H7 (cell line): ENCODE results near the gene SIGLEC9. TPM values are rescaled to one million over a fixed set of nuclear protein-coding genes. Genes with fewer than 3 reads are reported as not detected.

ENCODE experiments used
- total RNA-seq: library from RNA; depleted of rRNA; stranded (reverse); fragments of >200 nt; shearing (Covaris generic); gene quantifications from 2 replicates; pipeline ENCODE4 v1.2.3, GENCODE V29; 2014; rRNA removed

The SIGLEC9 gene
- total RNA-seq, 1 experiment from 2014 or later = not detected

Other genes with a start within 250 kb of the SIGLEC9 start
- not detected in 2 replicates for gene KLK4, start 213.5 kb upstream of the SIGLEC9 start, total RNA-seq
- 1.7 TPM in 1 of 2 replicates, not detected in the other for gene KLK5, start 171.9 kb upstream of the SIGLEC9 start, total RNA-seq
- gene KLK6, start 155.3 kb upstream of the SIGLEC9 start, total RNA-seq = 0.38 and 0.74 TPM in 2 replicates
- gene KLK7, start 141.0 kb upstream of the SIGLEC9 start, total RNA-seq = 0.24 and 1.1 TPM in 2 replicates
- 6.4 and 11.0 TPM in 2 replicates for gene KLK8, start 123.3 kb upstream of the SIGLEC9 start, total RNA-seq
- 0.14 and 2.4 TPM in 2 replicates for gene KLK10, start 105.2 kb upstream of the SIGLEC9 start, total RNA-seq
- gene KLK11, start 98.3 kb upstream of the SIGLEC9 start, total RNA-seq = not detected in 2 replicates
- gene KLK12, start 89.9 kb upstream of the SIGLEC9 start, total RNA-seq = not detected in 2 replicates
- 2.0 and 3.0 TPM in 2 replicates for gene KLK13, start 59.8 kb upstream of the SIGLEC9 start, total RNA-seq
- gene KLK14, start 42.0 kb upstream of the SIGLEC9 start, total RNA-seq = not detected in 2 replicates
- 12.9 and 15.3 TPM in 2 replicates for gene CTU1, start 16.5 kb upstream of the SIGLEC9 start, total RNA-seq
- gene SIGLEC7, start 17.4 kb downstream of the SIGLEC9 start, total RNA-seq = not detected in 2 replicates
- 0.04 and 0.28 TPM in 2 replicates for gene CD33, start 100.2 kb downstream of the SIGLEC9 start, total RNA-seq
- gene SIGLECL1, start 126.2 kb downstream of the SIGLEC9 start, total RNA-seq = not detected in 2 replicates
- 18.2 and 24.5 TPM in 2 replicates for gene IGLON5, start 186.7 kb downstream of the SIGLEC9 start, total RNA-seq
- gene VSIG10L, start 217.2 kb downstream of the SIGLEC9 start, total RNA-seq = 9.6 and 13.2 TPM in 2 replicates
- 106 and 125 TPM in 2 replicates for gene ETFB, start 241.5 kb downstream of the SIGLEC9 start, total RNA-seq
- gene CLDND2, start 244.1 kb downstream of the SIGLEC9 start, total RNA-seq = 0.89 and 1.2 TPM in 2 replicates
- gene NKG7, start 247.7 kb downstream of the SIGLEC9 start, total RNA-seq = not detected in 2 replicates